Ovary (tissue), 9 donors: ENCODE measurements around the gene TEKT5. TPM values are rescaled to one million over a fixed set of nuclear protein-coding genes. Genes with fewer than 3 reads are reported as not detected.

Source experiments
- DNase-seq, 5 donors: peaks; one replicate each; pipeline ENCODE4 v3.0.0-alpha.2; 2019 to 2020
- H3K27ac ChIP-seq, 2 donors: fragments of 200-600 bp; one replicate each; pipeline versions ENCODE4 v1.5.1 to v1.8.0; 2019 to 2022
- H3K27me3 ChIP-seq: fragments of 200-600 bp; one replicate; pipeline ENCODE4 v1.8.0; 2022
- H3K36me3 ChIP-seq: fragments of 200-600 bp; sonication (generic); one replicate; pipeline ENCODE4 v1.5.1; 2019
- H3K4me1 ChIP-seq: one replicate; pipeline ENCODE4 v1.8.1; 2013; ENCODE audit warnings: mild to moderate bottlenecking, moderate library complexity; ENCODE audit not compliant: insufficient read depth
- H3K4me3 ChIP-seq: fragments of 200-600 bp; sonication (generic); one replicate; pipeline ENCODE4 v1.5.1; 2017
- H3K9me3 ChIP-seq, 2 donors: fragments of 200-600 bp in 1 of 2; sonication (generic) in 1 of 2; one replicate each; pipeline versions ENCODE4 v1.5.1 to v1.8.1; 2013 to 2019; ENCODE audit warnings: mild to moderate bottlenecking in 1 of 2, moderate library complexity in 1 of 2
- CTCF ChIP-seq, 3 donors: fragments of 450-650 bp in 2 of 3; fragments of 200-600 bp in 1 of 3; IDR thresholded peaks; one replicate each; pipeline versions ENCODE4 v1.5.1 to v1.8.0; 2016 to 2022; ENCODE audit warnings: antibody characterized with exemption in 3 of 3, mild to moderate bottlenecking in 1 of 3
- EP300 ChIP-seq: sonication (generic); formaldehyde crosslinking; IDR thresholded peaks from one replicate; pipeline ENCODE4 v1.6.1; 2017; ENCODE audit warnings: antibody characterized with exemption
- POLR2A ChIP-seq: fragments of 450-650 bp; IDR thresholded peaks from one replicate; pipeline ENCODE4 v1.6.1; 2017; ENCODE audit warnings: antibody characterized with exemption, mild to moderate bottlenecking, moderate library complexity
- WGBS, 3 donors: extraction: QIAGEN DNeasy Blood & Tissue Kit in 1 of 3; methylation state at CpG; one replicate each; pipeline versions ENCODE4 v1.1.5 to v1.1.7; 2013 to 2017; 5-methylcytosine and 5-hydroxymethylcytosine counted together
- intact Hi-C, 4 donors: fragments of 100-400 bp; cut with DNase I; formaldehyde crosslinking; loops; one replicate each; pipeline versions ENCODE4 v1.11.0 to v1.15.1; 2022 to 2023
- polyA plus RNA-seq, 2 donors: library from polyadenylated mRNA; stranded (reverse); fragments of 200-250 nt in 1 of 2; fragments of 350-450 nt in 1 of 2; fragmentation: Illumina TruSeq in 1 of 2; extraction: RNeasy Lipid Tissue Mini Kit (QIAGEN cat#74804) in 1 of 2; gene quantifications; one replicate each; pipeline ENCODE4 v1.2.3, GENCODE V29; 2013 to 2014
- total RNA-seq, 7 donors: library from RNA; depleted of rRNA in 2 of 7; stranded (reverse); fragments of >200 nt in 2 of 7; fragmentation: NEBNext Ultra II Directional in 3 of 7; extraction: Animal tissue kit (Norgen Biotek cat#: 25700) in 3 of 7; gene quantifications; one replicate each; pipeline versions ENCODE4 v1.1.0 to v1.2.4, GENCODE V29; 2016 to 2023
- donor health status: DM: no; HTN: no; CAD: no; lungs with moderate emphysema.
- donor health status: DM: no; HTN: no; CAD: no.
- donor health status: Bipolar disorder and iron deficiency.
- donor health status: DM: yes; HTN: yes; CAD: no.
- donor health status: DM: no; HTN: no; CAD: no.
- donor health status: DM: yes; HTN: yes; CAD: no.

Gene TEKT5
- total and polyA plus RNA-seq, 9 donors, result 0.28 to 0.90 (median 0.44) TPM; not detected in 3

- no peak for DNase-seq
- Histone ChIP-seq H3K4me1 (no peaks in the 10 kb centered on the region), H3K9me3 (no peaks in the 10 kb centered on the region), H3K36me3 (no peaks in the 10 kb centered on the region), H3K4me3 (no peak overlapping the region), H3K27ac (no peak overlapping the region), H3K27me3 (no peaks in the 10 kb centered on the region)
- WGBS, 3 donors, result 56% methylated on average over 2 of the region's 2 CpGs
- intact Hi-C loops, result no loop called here
- no peak for TF ChIP-seq EP300
- no peak for TF ChIP-seq CTCF (IDR thresholded peaks at IDR 0.05)
- no peak for TF ChIP-seq POLR2A
Observed at GRCh38 chr16:10587622-10588021, 107.1 kb downstream of the TEKT5 start.

GRCh38 chr16:10584981-10585438 lies 109.7 kb downstream of the TEKT5 start:
- no peaks in the 10 kb centered on the region for H3K36me3 ChIP-seq
- H3K27ac ChIP-seq, result no peak overlapping the region
- H3K4me3 ChIP-seq, result no peak overlapping the region
- no peaks in the 10 kb centered on the region for H3K9me3 ChIP-seq
- H3K4me1 ChIP-seq, result peaks cover 4% of the 10 kb centered on the region
- 45 to 46% (median 45%) methylated on average over 5 of the region's 5 CpGs for WGBS, 3 donors
- DNase-seq, result no peak
- no peak for TF ChIP-seq EP300
- TF ChIP-seq CTCF (IDR thresholded peaks at IDR 0.05), result no peak
- no peak for TF ChIP-seq POLR2A
- intact Hi-C loops, result loop anchor here in 1 of 4 donors (5.0 kb wide), 1 partner anchor 152 kb away; no protein-coding TSS in a partner anchor
- no peaks in the 10 kb centered on the region for H3K27me3 ChIP-seq

GRCh38 chr16:10583269-10583668 lies 111.5 kb downstream of the TEKT5 start:
- Histone ChIP-seq H3K9me3 (no peaks in the 10 kb centered on the region), H3K4me1 (peaks cover 7% of the 10 kb centered on the region), H3K4me3 (no peak overlapping the region), H3K36me3 (no peaks in the 10 kb centered on the region), H3K27ac (no peak overlapping the region), H3K27me3 (no peaks in the 10 kb centered on the region)
- intact Hi-C loops, result loop anchor here in 1 of 4 donors (5.0 kb wide), 1 partner anchor 154 kb away; no protein-coding TSS in a partner anchor
- TF ChIP-seq POLR2A (no peak), CTCF (IDR thresholded peaks at IDR 0.05) (no peak), EP300 (no peak)
- DNase-seq, result no peak
- 92 to 97% (median 94%) methylated on average over 4 of the region's 4 CpGs for WGBS, 3 donors

- no peak for DNase-seq
- WGBS, 3 donors, result 17 to 25% (median 18%) methylated on average over 2 of the region's 2 CpGs
- TF ChIP-seq POLR2A (no peak), EP300 (no peak), CTCF (IDR thresholded peaks at IDR 0.05) (no peak)
- H3K4me3 ChIP-seq, result no peak overlapping the region
- intact Hi-C loops, result loop anchor here in 1 of 4 donors (5.0 kb wide), 1 partner anchor 156 kb away; no protein-coding TSS in a partner anchor
- no peaks in the 10 kb centered on the region for H3K27me3 ChIP-seq
- no peaks in the 10 kb centered on the region for H3K9me3 ChIP-seq
- H3K36me3 ChIP-seq, result no peaks in the 10 kb centered on the region
- no peak overlapping the region for H3K27ac ChIP-seq
- H3K4me1 ChIP-seq, result peaks cover 24% of the 10 kb centered on the region
Observed at GRCh38 chr16:10581507-10581906, 113.2 kb downstream of the TEKT5 start.
